ENCODE measurements around the gene LRMDA.

DNA sequence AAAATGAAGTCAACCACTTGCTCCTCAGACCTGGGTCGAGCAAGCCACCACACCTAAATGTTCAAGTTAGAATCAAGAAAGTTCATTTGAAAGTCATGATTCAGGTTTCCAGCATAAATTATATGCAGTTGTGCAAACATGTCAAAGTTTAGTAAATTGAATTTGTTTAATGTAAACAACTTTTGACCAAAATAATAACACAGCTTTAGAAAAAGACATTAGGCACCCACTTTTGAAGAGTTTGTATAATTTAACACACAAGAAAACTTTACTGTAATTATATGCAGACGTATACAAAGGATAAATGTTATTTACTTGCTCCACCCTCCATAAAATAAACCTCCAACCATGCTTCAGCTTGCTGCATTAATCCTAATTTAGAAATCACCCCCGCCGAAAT is 680.0 kb downstream of the LRMDA start:
- TF ChIP-seq, protein P1, sequence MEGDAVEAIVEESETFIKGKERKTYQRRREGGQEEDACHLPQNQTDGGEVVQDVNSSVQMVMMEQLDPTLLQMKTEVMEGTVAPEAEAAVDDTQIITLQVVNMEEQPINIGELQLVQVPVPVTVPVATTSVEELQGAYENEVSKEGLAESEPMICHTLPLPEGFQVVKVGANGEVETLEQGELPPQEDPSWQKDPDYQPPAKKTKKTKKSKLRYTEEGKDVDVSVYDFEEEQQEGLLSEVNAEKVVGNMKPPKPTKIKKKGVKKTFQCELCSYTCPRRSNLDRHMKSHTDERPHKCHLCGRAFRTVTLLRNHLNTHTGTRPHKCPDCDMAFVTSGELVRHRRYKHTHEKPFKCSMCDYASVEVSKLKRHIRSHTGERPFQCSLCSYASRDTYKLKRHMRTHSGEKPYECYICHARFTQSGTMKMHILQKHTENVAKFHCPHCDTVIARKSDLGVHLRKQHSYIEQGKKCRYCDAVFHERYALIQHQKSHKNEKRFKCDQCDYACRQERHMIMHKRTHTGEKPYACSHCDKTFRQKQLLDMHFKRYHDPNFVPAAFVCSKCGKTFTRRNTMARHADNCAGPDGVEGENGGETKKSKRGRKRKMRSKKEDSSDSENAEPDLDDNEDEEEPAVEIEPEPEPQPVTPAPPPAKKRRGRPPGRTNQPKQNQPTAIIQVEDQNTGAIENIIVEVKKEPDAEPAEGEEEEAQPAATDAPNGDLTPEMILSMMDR (IDR thresholded peaks at IDR 0.05): no peak
- no peak for TF ChIP-seq POLR2A (IDR thresholded peaks at IDR 0.05)
